Measurements from ENCODE around the gene SST.
"Not testable (repeated sequence)": the region's sequence is repeated elsewhere in the genome, so short reads cannot be mapped to it uniquely, and the experiment has no call there.

The SST gene

DNA sequence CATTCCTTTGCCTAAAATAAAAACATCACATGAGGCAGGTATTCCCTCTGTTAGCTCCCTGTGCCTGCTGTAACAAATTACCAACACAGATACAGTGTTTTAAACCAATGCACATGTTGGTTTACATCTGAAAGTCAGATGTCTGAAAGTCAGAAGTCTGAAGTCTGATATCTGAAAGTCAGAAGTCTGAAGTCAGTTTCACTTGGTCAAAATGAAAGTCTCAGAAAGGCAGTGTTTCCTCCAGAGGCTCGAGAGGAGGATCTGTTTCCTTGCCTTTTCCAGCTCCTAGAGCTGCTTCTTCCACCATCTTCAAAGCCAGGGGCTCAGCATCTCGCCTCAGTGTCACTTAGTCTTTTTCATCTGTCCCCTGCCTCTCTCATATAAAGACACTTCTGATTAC lies 22.0 kb downstream of the SST start:
- ATAC-seq, result no peak

DNA sequence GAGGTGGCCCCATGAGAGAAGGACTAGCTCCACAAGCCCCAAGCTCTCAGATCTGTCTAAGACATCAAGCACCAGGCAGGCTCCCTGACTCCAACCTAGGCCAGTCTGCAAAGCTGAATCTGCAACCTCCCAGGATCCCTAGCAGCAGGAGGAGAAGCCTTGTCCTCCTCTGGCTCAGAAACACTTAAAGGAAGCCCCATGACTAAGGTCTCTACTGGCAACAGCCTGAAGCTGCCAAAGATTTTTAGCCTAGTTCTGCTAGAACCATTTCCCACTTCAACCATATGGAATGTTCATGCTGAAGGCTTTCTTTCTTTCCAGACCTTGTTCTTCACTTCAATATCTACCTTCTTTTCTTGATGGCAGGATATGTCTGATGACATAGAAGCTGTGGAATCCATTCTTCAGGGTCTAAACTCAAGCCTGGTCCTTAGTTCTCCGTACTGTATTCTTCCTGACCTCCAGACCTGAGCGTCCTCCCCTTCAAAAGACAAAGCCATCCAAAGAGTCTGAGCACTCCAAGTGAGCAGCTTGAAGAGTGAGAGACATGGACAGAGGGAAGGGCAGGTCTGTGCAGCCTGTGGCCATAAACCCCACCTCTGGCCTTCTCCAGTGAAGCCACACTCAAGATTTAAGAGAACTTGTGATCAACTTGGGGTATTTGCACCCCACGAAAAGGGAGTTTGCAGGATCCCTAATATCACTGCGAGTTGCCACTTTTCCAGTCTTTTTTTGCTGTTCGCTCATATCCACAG lies 23.1 kb downstream of the SST start:
- no peak for ATAC-seq
- TF ChIP-seq PPARA (CRISPR knock-in tag; IDR thresholded peaks at IDR 0.05; ENCODE audit: borderline replicate concordance), result no peak

More for the DNA sequence above, 22.0 kb downstream of the SST start:
- TF ChIP-seq, protein P1, sequence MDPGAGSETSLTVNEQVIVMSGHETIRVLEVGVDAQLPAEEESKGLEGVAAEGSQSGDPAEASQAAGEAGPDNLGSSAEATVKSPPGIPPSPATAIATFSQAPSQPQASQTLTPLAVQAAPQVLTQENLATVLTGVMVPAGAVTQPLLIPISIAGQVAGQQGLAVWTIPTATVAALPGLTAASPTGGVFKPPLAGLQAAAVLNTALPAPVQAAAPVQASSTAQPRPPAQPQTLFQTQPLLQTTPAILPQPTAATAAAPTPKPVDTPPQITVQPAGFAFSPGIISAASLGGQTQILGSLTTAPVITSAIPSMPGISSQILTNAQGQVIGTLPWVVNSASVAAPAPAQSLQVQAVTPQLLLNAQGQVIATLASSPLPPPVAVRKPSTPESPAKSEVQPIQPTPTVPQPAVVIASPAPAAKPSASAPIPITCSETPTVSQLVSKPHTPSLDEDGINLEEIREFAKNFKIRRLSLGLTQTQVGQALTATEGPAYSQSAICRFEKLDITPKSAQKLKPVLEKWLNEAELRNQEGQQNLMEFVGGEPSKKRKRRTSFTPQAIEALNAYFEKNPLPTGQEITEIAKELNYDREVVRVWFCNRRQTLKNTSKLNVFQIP (CRISPR knock-in tag; IDR thresholded peaks at IDR 0.05; ENCODE audit: borderline replicate concordance, low read depth), result no peak
- TF ChIP-seq SNAI2 (CRISPR knock-in tag; IDR thresholded peaks at IDR 0.05), result no peak
- no peak for TF ChIP-seq ZFP3 (CRISPR knock-in tag; IDR thresholded peaks at IDR 0.05)
- TF ChIP-seq, protein P2, sequence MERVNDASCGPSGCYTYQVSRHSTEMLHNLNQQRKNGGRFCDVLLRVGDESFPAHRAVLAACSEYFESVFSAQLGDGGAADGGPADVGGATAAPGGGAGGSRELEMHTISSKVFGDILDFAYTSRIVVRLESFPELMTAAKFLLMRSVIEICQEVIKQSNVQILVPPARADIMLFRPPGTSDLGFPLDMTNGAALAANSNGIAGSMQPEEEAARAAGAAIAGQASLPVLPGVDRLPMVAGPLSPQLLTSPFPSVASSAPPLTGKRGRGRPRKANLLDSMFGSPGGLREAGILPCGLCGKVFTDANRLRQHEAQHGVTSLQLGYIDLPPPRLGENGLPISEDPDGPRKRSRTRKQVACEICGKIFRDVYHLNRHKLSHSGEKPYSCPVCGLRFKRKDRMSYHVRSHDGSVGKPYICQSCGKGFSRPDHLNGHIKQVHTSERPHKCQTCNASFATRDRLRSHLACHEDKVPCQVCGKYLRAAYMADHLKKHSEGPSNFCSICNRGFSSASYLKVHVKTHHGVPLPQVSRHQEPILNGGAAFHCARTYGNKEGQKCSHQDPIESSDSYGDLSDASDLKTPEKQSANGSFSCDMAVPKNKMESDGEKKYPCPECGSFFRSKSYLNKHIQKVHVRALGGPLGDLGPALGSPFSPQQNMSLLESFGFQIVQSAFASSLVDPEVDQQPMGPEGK (CRISPR knock-in tag; IDR thresholded peaks at IDR 0.05; ENCODE audit: borderline replicate concordance), result no peak
- TF ChIP-seq ZNF70 (CRISPR knock-in tag; IDR thresholded peaks at IDR 0.05), result no peak
- TF ChIP-seq, protein P3, sequence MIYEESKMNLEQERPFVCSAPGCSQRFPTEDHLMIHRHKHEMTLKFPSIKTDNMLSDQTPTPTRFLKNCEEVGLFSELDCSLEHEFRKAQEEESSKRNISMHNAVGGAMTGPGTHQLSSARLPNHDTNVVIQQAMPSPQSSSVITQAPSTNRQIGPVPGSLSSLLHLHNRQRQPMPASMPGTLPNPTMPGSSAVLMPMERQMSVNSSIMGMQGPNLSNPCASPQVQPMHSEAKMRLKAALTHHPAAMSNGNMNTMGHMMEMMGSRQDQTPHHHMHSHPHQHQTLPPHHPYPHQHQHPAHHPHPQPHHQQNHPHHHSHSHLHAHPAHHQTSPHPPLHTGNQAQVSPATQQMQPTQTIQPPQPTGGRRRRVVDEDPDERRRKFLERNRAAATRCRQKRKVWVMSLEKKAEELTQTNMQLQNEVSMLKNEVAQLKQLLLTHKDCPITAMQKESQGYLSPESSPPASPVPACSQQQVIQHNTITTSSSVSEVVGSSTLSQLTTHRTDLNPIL (CRISPR knock-in tag; IDR thresholded peaks at IDR 0.05; ENCODE audit: low read depth), result no peak
- TF ChIP-seq PPARA (CRISPR knock-in tag; IDR thresholded peaks at IDR 0.05; ENCODE audit: borderline replicate concordance), result no peak
- TF ChIP-seq RARB (CRISPR knock-in tag; IDR thresholded peaks at IDR 0.05), result no peak
- no peak for TF ChIP-seq ZFP30 (CRISPR knock-in tag; IDR thresholded peaks at IDR 0.05)
- TF ChIP-seq TCF4 (CRISPR knock-in tag; IDR thresholded peaks at IDR 0.05; ENCODE audit: borderline replicate concordance), result no peak
- no peak for TF ChIP-seq TOX (CRISPR knock-in tag; IDR thresholded peaks at IDR 0.05; ENCODE audit: borderline replicate concordance)
- no peak for TF ChIP-seq ISL1 (CRISPR knock-in tag; IDR thresholded peaks at IDR 0.05)
- no peak for TF ChIP-seq ZNF565 (CRISPR knock-in tag; conservative IDR thresholded peaks at IDR 0.05; ENCODE audit: low read depth)
- TF ChIP-seq, protein P4, sequence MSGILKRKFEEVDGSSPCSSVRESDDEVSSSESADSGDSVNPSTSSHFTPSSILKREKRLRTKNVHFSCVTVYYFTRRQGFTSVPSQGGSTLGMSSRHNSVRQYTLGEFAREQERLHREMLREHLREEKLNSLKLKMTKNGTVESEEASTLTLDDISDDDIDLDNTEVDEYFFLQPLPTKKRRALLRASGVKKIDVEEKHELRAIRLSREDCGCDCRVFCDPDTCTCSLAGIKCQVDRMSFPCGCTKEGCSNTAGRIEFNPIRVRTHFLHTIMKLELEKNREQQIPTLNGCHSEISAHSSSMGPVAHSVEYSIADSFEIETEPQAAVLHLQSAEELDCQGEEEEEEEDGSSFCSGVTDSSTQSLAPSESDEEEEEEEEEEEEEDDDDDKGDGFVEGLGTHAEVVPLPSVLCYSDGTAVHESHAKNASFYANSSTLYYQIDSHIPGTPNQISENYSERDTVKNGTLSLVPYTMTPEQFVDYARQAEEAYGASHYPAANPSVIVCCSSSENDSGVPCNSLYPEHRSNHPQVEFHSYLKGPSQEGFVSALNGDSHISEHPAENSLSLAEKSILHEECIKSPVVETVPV (CRISPR knock-in tag; IDR thresholded peaks at IDR 0.05), result no peak
- no peak for TF ChIP-seq ZNF8 (CRISPR knock-in tag; IDR thresholded peaks at IDR 0.05)
- no peak for TF ChIP-seq CSDC2 (CRISPR knock-in tag; IDR thresholded peaks at IDR 0.05)
- no peak for TF ChIP-seq ESRRG (CRISPR knock-in tag; IDR thresholded peaks at IDR 0.05)
- TF ChIP-seq ARNTL (CRISPR knock-in tag; IDR thresholded peaks at IDR 0.05; ENCODE audit: borderline replicate concordance, low read depth), result no peak
- no peak for TF ChIP-seq GLIS3 (CRISPR knock-in tag; IDR thresholded peaks at IDR 0.05)

DNA sequence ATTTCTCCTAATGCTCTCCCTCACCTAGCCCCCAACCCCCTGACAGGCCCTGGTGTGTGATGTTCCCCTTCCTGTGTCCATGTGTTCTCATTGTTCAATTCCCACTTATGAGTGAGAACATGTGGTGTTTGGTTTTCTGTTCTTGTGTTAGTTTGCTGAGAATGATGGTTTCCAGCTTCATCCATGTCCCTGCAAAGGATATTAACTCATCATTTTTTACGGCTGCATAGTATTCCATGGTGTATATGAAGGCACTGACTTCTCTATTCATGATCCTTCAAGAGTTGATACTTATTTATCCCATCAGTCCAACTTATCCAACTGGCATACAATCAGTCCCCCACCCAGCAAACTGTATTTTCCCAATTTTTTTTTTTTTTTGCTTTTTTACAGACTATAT lies 24.8 kb downstream of the SST start:
- ATAC-seq, result not testable (repeated sequence)

DNA sequence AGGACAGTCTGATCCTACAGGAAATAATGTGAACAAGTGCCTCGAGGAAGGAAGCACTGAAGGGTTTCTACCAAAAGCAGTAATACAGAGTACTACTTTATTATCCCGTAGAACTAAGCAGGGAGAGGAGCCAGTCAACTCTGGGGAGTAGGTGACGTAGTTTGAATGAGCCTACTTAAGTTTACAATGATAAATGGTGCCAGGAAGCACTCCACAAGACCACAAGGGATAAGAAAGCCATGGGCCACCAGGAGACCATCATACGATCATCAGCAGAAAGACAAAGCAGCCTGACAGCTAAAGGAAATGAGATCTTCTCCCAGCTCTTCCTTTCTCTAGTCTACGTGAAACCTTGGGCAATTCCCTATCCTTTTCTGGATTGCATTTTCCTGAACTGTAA lies 27.3 kb downstream of the SST start:
- no peak for ATAC-seq
- no peak for TF ChIP-seq GLIS3 (CRISPR knock-in tag; IDR thresholded peaks at IDR 0.05)
- TF ChIP-seq RARB (CRISPR knock-in tag; IDR thresholded peaks at IDR 0.05), result no peak
- no peak for TF ChIP-seq ZC3H10 (CRISPR knock-in tag; IDR thresholded peaks at IDR 0.05)
- no peak for TF ChIP-seq OSR1 (CRISPR knock-in tag; IDR thresholded peaks at IDR 0.05)
- TF ChIP-seq ZFP30 (CRISPR knock-in tag; IDR thresholded peaks at IDR 0.05), result no peak
- TF ChIP-seq, protein P5, sequence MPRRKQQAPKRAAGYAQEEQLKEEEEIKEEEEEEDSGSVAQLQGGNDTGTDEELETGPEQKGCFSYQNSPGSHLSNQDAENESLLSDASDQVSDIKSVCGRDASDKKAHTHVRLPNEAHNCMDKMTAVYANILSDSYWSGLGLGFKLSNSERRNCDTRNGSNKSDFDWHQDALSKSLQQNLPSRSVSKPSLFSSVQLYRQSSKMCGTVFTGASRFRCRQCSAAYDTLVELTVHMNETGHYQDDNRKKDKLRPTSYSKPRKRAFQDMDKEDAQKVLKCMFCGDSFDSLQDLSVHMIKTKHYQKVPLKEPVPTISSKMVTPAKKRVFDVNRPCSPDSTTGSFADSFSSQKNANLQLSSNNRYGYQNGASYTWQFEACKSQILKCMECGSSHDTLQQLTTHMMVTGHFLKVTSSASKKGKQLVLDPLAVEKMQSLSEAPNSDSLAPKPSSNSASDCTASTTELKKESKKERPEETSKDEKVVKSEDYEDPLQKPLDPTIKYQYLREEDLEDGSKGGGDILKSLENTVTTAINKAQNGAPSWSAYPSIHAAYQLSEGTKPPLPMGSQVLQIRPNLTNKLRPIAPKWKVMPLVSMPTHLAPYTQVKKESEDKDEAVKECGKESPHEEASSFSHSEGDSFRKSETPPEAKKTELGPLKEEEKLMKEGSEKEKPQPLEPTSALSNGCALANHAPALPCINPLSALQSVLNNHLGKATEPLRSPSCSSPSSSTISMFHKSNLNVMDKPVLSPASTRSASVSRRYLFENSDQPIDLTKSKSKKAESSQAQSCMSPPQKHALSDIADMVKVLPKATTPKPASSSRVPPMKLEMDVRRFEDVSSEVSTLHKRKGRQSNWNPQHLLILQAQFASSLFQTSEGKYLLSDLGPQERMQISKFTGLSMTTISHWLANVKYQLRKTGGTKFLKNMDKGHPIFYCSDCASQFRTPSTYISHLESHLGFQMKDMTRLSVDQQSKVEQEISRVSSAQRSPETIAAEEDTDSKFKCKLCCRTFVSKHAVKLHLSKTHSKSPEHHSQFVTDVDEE (CRISPR knock-in tag; IDR thresholded peaks at IDR 0.05), result no peak
- TF ChIP-seq ISL1 (CRISPR knock-in tag; IDR thresholded peaks at IDR 0.05), result no peak
- TF ChIP-seq, protein P3 (CRISPR knock-in tag; IDR thresholded peaks at IDR 0.05; ENCODE audit: low read depth), result no peak
- TF ChIP-seq ARNTL (CRISPR knock-in tag; IDR thresholded peaks at IDR 0.05; ENCODE audit: borderline replicate concordance, low read depth), result no peak
- TF ChIP-seq CSDC2 (CRISPR knock-in tag; IDR thresholded peaks at IDR 0.05), result no peak
- TF ChIP-seq TOX (CRISPR knock-in tag; IDR thresholded peaks at IDR 0.05; ENCODE audit: borderline replicate concordance), result no peak
- TF ChIP-seq BACH2 (CRISPR knock-in tag; IDR thresholded peaks at IDR 0.05; ENCODE audit: borderline replicate concordance), result no peak
- TF ChIP-seq, protein P2 (CRISPR knock-in tag; IDR thresholded peaks at IDR 0.05; ENCODE audit: borderline replicate concordance), result no peak
- no peak for TF ChIP-seq TCF4 (CRISPR knock-in tag; IDR thresholded peaks at IDR 0.05; ENCODE audit: borderline replicate concordance)
- TF ChIP-seq ESRRG (CRISPR knock-in tag; IDR thresholded peaks at IDR 0.05), result no peak
- no peak for TF ChIP-seq ZNF565 (CRISPR knock-in tag; conservative IDR thresholded peaks at IDR 0.05; ENCODE audit: low read depth)
